Parathyroid adenoma (tissue), 2 donors: ENCODE data around the gene ZNF777.

ENCODE experiments used
- H2AFZ ChIP-seq: fragments of 300-600 bp; sonication (generic); one replicate; pipeline ENCODE4 v1.7.0; 2017; ENCODE audit warnings: antibody characterized with exemption, mild to moderate bottlenecking
- H3K27ac ChIP-seq: fragments of 300-600 bp; sonication (generic); one replicate; pipeline ENCODE4 v1.7.0; 2017
- H3K27me3 ChIP-seq: fragments of 300-600 bp; sonication (generic); one replicate; pipeline ENCODE4 v1.7.0; 2017; ENCODE audit warnings: low read length; ENCODE audit not compliant: control insufficient read depth, insufficient read depth
- H3K36me3 ChIP-seq: fragments of 300-600 bp; sonication (generic); one replicate; pipeline ENCODE4 v1.7.0; 2017; ENCODE audit warnings: low read length; ENCODE audit not compliant: control insufficient read depth, insufficient read depth
- H3K4me1 ChIP-seq: fragments of 300-600 bp; sonication (generic); one replicate; pipeline ENCODE4 v1.7.0; 2017; ENCODE audit warnings: control low read depth
- H3K4me2 ChIP-seq: fragments of 300-600 bp; sonication (generic); one replicate; pipeline ENCODE4 v1.7.0; 2017; ENCODE audit warnings: low read length
- H3K4me3 ChIP-seq: fragments of 300-600 bp; sonication (generic); one replicate; pipeline ENCODE4 v1.7.0; 2017; ENCODE audit warnings: low read depth, low read length
- H3K79me2 ChIP-seq: fragments of 300-600 bp; sonication (generic); one replicate; pipeline ENCODE4 v1.7.0; 2017; ENCODE audit warnings: control low read depth
- H3K9ac ChIP-seq: fragments of 300-600 bp; sonication (generic); one replicate; pipeline ENCODE4 v1.7.0; 2017; ENCODE audit warnings: mild to moderate bottlenecking
- H3K9me3 ChIP-seq: fragments of 300-600 bp; sonication (generic); one replicate; pipeline ENCODE4 v1.7.0; 2017; ENCODE audit warnings: low read length; ENCODE audit not compliant: control insufficient read depth
- TF ChIP-seq, protein P1 (sequence below): fragments of 300-600 bp; sonication (generic); IDR thresholded peaks from one replicate; pipeline ENCODE4 v1.7.0; 2017; ENCODE audit warnings: antibody characterized with exemption, mild to moderate bottlenecking
- donor health status: primary hyperparathyroidism.

Gene ZNF777

DNA sequence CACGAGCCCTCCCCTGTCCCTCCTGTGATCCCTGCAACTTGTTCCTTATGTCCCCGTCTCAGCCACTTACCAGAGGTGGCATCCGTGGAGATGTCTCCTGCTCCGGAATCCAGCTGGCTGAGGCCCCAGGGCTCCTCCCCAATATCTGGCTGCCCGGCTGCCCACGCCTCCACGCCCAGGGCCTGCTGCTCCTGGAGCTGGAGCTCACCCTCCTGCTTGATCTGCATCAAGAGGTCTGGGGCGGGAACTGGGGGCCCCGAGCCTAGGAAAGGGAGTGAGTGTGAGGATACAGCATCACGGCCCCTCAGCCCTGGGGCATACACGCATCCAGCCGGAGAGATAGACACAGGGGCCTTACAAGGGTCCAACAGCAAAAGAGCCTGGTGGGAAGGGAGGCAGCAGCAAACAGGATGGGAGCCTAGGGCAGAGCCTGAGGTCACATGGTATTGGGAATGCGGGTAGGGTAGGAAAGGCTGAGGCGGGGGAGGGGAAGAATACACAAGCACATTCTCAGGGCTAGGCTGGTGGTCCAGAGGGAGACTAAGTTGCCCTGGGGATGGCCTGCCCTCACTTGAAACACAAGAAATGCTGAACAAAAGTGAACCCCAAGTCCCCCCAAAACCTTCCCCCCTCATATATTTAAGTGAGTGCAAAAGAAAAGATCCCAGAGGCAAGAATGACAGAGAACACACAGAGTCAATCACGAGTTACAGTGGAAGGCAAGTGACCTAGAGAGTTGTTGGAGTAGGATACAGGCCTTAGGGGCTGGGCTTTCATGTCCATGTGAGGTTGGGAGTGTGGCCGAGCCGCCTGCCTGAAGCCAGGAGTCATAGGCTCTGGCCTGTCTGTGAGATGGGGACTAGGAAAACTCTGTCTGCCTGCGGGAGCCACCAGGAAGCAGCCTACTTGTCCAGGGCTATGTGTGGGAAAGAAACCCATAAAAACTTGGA lies 16.9 kb upstream of the ZNF777 start:
- Histone ChIP-seq H3K4me3 (no peak overlapping the region), H3K36me3 (peaks cover 4% of the 10 kb centered on the region), H3K27ac (no peak overlapping the region), H3K4me2 (no peak overlapping the region), H3K4me1 (peaks cover 4% of the 10 kb centered on the region), H2AFZ (no peak overlapping the region), H3K9ac (no peak overlapping the region), H3K79me2 (peaks cover 3% of the 10 kb centered on the region), H3K9me3 (no peaks in the 10 kb centered on the region), H3K27me3 (no peaks in the 10 kb centered on the region)
- TF ChIP-seq, protein P1, sequence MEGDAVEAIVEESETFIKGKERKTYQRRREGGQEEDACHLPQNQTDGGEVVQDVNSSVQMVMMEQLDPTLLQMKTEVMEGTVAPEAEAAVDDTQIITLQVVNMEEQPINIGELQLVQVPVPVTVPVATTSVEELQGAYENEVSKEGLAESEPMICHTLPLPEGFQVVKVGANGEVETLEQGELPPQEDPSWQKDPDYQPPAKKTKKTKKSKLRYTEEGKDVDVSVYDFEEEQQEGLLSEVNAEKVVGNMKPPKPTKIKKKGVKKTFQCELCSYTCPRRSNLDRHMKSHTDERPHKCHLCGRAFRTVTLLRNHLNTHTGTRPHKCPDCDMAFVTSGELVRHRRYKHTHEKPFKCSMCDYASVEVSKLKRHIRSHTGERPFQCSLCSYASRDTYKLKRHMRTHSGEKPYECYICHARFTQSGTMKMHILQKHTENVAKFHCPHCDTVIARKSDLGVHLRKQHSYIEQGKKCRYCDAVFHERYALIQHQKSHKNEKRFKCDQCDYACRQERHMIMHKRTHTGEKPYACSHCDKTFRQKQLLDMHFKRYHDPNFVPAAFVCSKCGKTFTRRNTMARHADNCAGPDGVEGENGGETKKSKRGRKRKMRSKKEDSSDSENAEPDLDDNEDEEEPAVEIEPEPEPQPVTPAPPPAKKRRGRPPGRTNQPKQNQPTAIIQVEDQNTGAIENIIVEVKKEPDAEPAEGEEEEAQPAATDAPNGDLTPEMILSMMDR: no peak

DNA sequence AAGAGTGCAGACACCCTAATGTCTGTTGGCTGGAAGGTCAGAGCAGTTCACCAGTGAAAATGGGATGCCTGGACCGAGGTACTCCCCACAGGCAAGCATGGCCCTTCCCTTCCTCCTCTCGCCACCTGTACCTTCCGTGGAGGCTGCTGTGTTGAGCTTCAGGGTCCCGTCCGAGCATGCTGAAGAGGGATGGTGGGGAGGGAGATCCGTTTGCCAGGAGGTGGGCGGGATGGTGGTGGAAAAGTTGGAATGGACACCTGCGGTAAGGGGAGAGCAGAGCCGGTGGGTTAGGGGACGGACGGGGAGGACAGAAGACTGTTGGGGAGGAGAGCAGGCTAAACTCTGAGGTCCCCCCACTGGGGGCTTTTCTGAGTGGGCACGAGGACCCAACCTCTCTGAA lies 15.9 kb upstream of the ZNF777 start:
- peaks cover 4% of the 10 kb centered on the region for H3K36me3 ChIP-seq
- peaks cover 4% of the 10 kb centered on the region for H3K4me1 ChIP-seq
- peaks cover 3% of the 10 kb centered on the region for H3K79me2 ChIP-seq
- H3K4me3 ChIP-seq: no peak overlapping the region
- H3K27ac ChIP-seq: no peak overlapping the region
- H3K4me2 ChIP-seq: no peak overlapping the region
- no peaks in the 10 kb centered on the region for H3K9me3 ChIP-seq
- H3K9ac ChIP-seq: no peak overlapping the region
- TF ChIP-seq, protein P1: no peak
- H3K27me3 ChIP-seq: no peaks in the 10 kb centered on the region
- no peak overlapping the region for H2AFZ ChIP-seq

DNA sequence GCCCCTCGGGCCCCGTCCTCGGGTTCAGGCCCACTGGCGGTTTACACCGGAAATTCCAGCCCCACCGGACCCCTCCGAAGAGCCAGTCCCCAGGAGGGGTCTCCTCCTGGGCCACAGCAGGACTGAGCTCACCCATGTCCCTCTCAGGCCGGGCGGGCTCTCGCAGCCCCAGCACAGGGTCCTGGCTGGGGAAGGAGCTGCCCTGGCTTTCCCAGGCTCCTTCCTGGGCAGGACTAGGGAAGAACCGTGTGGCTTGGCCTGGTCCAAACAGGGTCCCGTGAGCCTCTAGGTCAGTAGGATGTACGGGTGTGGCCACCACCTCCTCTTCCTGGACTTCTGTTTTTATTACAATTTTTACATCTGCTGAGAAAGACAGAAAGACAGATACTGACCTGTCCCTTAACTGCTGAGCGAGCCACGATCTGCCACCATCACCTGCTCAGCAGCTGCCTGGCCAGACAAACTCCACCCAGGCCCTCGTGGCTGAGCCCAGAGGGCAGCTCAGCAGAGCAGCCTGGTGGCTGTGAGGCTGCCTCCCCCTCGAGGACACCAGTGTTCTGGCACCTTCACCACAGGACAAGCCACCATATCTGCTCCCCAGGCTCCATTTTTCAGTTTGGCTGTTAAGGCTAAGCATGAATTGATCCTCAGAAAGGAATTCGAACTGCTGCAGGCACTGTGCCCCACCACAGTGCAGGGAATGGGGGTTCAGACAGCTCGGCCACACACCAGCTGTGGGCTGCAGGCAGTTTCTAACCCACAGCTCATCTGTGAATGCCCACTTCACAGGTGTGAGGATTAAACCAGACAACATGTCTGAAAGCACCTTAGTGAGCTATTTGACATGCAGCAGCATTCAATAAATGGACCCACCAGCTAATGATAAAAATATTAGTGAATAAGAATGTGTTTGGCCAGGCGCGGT lies 14.5 kb upstream of the ZNF777 start:
- no peak overlapping the region for H3K4me2 ChIP-seq
- no peak overlapping the region for H2AFZ ChIP-seq
- no peak overlapping the region for H3K27ac ChIP-seq
- H3K9me3 ChIP-seq: no peaks in the 10 kb centered on the region
- no peak overlapping the region for H3K9ac ChIP-seq
- TF ChIP-seq, protein P1: no peak
- H3K36me3 ChIP-seq: peaks cover 4% of the 10 kb centered on the region
- H3K4me1 ChIP-seq: peaks cover 4% of the 10 kb centered on the region
- H3K79me2 ChIP-seq: peaks cover 3% of the 10 kb centered on the region
- no peaks in the 10 kb centered on the region for H3K27me3 ChIP-seq
- H3K4me3 ChIP-seq: no peak overlapping the region

DNA sequence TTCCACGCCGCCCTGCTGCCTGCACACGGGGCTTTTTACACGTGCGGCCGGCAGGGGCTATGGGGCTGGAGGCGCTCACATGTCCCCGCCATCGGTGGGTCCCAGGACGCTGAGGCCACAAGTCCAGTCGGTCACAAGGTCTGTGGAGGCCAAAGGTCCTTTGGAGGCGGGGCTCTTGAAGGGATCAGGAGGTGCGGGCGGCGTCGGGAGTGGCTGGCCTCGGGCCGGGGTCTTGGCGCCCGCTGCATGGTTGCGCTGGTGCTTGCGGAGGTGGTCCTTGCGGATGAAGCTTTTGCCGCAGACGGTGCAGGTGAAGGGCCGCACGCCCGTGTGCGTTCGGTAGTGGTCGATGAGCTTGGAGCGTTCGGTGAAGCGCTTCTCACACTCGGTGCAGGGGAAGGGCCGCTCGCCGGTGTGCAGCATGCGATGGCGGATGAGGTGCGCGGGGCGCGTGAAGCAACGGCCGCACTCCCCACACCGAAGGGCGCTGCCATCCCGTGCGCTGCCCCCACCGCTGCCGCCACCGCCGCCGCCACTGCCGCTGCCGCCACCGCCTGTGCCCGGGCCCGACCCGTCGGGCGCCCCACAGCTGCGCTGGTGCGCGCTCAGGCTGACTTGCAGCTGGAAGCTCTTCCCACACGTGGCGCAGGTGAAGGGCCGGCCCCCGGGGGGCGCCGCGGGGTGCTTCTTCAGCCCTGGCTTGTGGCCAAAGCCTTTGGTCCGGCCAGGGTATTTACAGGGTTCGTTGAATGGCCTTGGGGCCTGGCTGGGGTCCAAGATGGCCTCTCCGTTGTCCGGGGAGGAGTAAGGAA lies 13.7 kb upstream of the ZNF777 start:
- Histone ChIP-seq H2AFZ (no peak overlapping the region), H3K27me3 (no peaks in the 10 kb centered on the region), H3K79me2 (peaks cover 3% of the 10 kb centered on the region), H3K9me3 (no peaks in the 10 kb centered on the region), H3K4me3 (no peak overlapping the region), H3K4me2 (no peak overlapping the region), H3K36me3 (peaks cover 4% of the 10 kb centered on the region), H3K4me1 (peaks cover 4% of the 10 kb centered on the region), H3K9ac (no peak overlapping the region), H3K27ac (no peak overlapping the region)
- TF ChIP-seq, protein P1: no peak
